GM18909 (cell line): ENCODE results near the gene PRND.
"Not testable (repeated sequence)": the region's sequence is repeated elsewhere in the genome, so short reads cannot be mapped to it uniquely, and the experiment has no call there.

Experiments used
- ATAC-seq: cut with Tn5 transposase; IDR thresholded peaks from one replicate; pipeline ENCODE4 v1.9.1; 2021; ENCODE audit warnings: mild to moderate bottlenecking; ENCODE audit not compliant: unreplicated experiment, poor library complexity

PRND gene

GRCh38 chr20:4729265-4729664 lies 7.6 kb downstream of the PRND start:
- no peak for ATAC-seq

GRCh38 chr20:4730780-4731179 lies 9.1 kb downstream of the PRND start:
- no peak for ATAC-seq

GRCh38 chr20:4736875-4737274 lies 15.2 kb downstream of the PRND start:
- ATAC-seq: no peak

DNA sequence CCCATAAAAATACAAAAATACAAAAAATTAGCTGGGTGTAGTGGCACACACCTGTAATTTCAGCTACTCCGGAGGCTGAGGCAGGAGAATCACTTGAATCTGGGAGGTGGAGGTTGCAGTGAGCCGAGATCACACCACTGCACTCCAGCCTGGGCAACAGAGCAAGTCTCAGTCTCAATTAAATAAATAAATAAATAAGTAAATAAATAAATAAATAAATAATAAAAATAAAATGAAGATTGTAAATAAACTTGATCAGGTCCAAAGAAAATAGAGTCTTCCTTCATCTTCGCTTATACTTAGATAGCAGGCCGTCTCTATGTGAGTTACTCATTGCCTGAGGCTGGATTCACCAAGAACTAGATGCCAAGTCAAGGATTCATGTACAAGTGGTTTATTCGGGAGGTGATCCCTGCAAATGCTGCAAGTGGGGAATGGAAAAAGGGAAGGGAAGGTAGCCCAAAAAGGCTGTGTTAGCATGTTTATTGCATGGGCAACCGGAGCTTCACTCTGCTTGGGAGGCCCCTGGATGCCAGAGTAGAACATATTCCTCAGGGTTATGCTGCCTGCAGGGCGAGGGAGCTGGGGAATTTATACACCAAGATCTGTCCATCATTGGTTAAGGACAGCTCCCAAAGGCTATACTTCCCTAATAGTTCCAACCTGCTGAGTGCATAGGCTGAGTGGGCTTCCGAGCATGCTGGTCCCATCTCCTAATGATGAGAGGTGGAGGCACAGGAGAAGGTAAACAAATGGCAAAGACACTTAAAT lies 16.3 kb downstream of the PRND start:
- ATAC-seq: no peak

- ATAC-seq: no peak
These were observed 19.2 kb downstream of the PRND start for GRCh38 chr20:4740774-4741431.

DNA sequence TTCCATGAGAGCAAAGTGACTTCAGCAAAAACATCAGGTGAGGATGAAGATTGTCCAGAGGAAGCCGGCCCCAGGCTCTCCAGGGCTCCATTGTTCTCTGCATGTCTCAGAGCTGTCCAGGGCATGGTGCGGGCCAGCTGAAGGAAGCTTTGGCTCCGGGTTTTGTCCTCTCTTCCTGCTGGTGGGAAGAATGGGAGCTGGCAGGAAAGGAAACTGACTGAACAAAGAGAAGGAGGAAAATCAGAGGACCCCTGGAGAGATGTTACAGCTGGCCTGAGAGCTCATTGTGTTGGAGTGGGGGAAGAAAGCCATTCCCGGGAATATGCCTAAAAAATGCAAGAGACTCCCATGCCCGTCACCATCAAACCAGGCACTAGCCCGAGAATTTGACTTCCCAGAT lies 27.1 kb downstream of the PRND start:
- no peak for ATAC-seq

GRCh38 chr20:4749326-4749725 lies 27.6 kb downstream of the PRND start:
- no peak for ATAC-seq

- no peak for ATAC-seq
These were observed 28.7 kb downstream of the PRND start for GRCh38 chr20:4750381-4750780.

GRCh38 chr20:4759100-4759884 lies 37.6 kb downstream of the PRND start:
- not testable (repeated sequence) for ATAC-seq

DNA sequence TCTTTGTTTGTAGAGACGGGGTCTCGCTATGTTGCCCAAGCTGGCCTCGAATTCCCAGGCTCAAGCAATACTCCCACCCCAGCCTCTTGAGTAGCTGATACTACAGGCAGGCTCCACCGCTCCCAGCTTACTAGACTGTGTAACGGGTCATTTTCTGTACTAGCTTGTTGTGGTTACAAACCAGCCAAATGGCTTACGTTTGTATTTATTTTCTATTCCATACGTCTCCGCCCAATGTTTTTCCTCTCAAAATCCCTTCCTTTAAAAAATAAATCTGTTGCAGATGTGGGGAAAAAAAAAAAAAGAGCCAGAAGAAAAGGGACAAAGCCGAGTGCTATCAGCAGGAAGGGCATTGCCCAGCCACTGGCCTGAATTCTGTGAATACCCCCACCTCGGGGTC lies 41.6 kb downstream of the PRND start:
- no peak for ATAC-seq

DNA sequence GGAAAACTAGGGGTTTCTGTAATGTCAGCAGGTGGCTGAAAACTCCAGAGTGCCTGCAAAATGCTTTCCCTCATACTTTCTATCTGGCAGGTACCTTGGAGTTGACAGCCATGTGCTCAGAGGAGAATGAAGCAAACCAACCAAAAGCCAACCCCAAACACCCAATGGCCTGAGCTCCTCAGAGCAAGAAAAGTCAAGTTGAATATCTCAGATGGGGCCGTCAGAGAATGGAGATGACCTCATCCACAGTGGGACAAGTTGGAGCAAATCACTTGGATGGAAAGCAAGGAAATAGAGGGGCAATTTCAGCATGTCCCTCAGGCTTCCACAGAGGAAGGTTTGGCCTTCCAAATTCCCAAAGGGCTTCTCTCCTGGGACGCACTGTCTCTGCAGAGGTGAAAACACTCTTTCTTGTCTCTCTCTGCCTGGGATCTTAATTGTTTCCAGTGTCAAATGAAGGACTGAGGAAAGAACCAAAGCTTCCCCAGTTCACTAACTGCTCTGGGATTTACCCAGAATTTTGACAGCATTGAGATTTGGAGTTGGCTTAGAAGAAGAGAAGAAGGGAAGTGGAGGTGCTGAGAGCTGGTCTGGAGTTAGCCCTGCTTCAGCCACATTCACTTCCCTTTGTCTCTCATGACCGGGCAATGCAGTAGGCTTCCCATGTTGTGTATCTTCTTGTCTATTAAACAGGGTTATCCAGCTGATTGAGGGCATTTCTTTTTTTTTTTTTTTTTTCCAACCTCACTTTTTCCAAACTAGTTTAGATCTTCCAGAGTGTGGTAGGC lies 42.2 kb downstream of the PRND start:
- ATAC-seq: no peak

GRCh38 chr20:4764805-4765204 lies 43.1 kb downstream of the PRND start:
- no peak for ATAC-seq

GRCh38 chr20:4765681-4766080 lies 44.0 kb downstream of the PRND start:
- ATAC-seq: no peak

- no peak for ATAC-seq
These were observed 44.9 kb downstream of the PRND start for GRCh38 chr20:4766631-4767030.

- ATAC-seq: no peak
These were observed 45.4 kb downstream of the PRND start for GRCh38 chr20:4767084-4767483.

- ATAC-seq: no peak
These were observed 47.6 kb downstream of the PRND start for GRCh38 chr20:4769328-4769727.

GRCh38 chr20:4770026-4770425 lies 48.3 kb downstream of the PRND start:
- ATAC-seq: no peak

DNA sequence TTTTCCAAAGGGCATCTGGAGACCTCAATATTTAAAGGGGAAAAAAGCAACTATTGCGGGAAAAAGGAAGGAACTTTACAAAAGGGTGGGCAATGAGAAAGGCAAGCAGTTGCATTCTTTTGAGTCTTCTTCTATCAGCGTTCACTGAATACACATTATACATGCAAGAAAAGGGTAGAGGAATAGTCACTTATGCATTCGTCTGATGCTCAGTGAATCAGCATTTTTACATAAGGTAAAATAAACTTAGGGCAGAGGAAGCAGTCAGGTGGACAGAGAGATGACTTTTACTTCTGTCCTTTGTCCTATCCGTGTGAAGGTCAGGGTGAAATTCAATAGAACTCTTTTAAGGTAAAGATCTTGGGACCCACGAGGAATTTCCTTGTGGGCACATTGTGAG lies 49.3 kb downstream of the PRND start:
- ATAC-seq: no peak

- no peak for ATAC-seq
These were observed 50.4 kb downstream of the PRND start for GRCh38 chr20:4772132-4772531.

DNA sequence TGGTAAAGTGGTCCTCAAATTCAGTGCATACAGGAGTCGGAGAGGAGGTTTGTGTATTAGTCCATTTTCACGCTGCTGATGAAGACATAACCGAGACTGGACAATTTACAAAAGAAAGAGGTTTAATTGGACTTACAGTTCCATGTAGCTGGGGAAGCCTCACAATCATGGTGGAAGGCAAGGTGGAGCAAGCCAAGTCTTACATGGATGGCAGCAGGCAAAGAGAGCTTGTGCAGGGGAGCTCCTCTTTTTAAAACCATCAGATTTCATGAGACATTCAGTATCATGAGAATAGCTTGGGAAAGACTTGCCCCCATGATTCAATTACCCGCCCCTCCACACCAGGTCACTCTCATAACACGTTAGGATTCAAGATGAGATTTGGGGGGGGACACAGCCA lies 51.3 kb downstream of the PRND start:
- ATAC-seq: not testable (repeated sequence)
